PC-9 (cell line): Measurements from ENCODE around the gene NYAP2.

Source experiments
- EZH2 ChIP-seq: fragments of 200-600 bp; sonication (generic); IDR thresholded peaks from 2 replicates; pipeline ENCODE4 v1.8.0; 2017; ENCODE audit warnings: antibody characterized with exemption, low read depth
- TF ChIP-seq, protein P1 (sequence below): fragments of 200-600 bp; sonication (generic); conservative IDR thresholded peaks from 2 replicates; pipeline ENCODE4 v1.6.1; 2017; ENCODE audit warnings: mixed run types, antibody characterized with exemption, mild to moderate bottlenecking, moderate library complexity

DNA sequence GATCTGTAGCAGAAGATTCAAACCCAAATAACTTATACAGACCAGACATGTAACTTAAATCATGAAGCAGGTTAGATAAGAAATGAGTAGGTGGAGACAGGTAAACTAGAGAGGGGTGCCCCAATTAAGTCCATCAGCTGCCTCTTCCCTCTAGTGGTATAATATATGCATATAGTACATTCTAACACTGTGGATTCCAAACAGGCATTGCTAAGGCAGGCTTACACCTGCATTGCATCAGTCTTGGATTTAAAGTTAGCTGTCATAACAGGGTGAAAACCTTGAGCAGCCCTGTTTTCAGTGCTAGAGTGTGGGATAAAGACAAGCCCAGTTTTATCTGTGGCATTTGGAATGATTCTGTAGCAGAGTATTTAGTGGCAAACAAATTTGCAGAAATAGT lies 63.4 kb downstream of the NYAP2 start:
- TF ChIP-seq, protein P1, sequence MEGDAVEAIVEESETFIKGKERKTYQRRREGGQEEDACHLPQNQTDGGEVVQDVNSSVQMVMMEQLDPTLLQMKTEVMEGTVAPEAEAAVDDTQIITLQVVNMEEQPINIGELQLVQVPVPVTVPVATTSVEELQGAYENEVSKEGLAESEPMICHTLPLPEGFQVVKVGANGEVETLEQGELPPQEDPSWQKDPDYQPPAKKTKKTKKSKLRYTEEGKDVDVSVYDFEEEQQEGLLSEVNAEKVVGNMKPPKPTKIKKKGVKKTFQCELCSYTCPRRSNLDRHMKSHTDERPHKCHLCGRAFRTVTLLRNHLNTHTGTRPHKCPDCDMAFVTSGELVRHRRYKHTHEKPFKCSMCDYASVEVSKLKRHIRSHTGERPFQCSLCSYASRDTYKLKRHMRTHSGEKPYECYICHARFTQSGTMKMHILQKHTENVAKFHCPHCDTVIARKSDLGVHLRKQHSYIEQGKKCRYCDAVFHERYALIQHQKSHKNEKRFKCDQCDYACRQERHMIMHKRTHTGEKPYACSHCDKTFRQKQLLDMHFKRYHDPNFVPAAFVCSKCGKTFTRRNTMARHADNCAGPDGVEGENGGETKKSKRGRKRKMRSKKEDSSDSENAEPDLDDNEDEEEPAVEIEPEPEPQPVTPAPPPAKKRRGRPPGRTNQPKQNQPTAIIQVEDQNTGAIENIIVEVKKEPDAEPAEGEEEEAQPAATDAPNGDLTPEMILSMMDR: no peak; the same call in 1 of the 2 replicates
- TF ChIP-seq EZH2: no peak
